HG02678 (cell line): ENCODE data around the gene MTHFR.
"Not testable (repeated sequence)": the region's sequence is repeated elsewhere in the genome, so short reads cannot be mapped to it uniquely, and the experiment has no call there.

Experiments used
- ATAC-seq: cut with Tn5 transposase; IDR thresholded peaks from one replicate; pipeline ENCODE4 v1.9.1; 2021; ENCODE audit warnings: mild to moderate bottlenecking, moderate library complexity; ENCODE audit not compliant: unreplicated experiment

Gene MTHFR

GRCh38 chr1:11833900-11834299, 28.1 kb upstream of the MTHFR start:
- no peak for ATAC-seq

GRCh38 chr1:11833497-11833896, 27.7 kb upstream of the MTHFR start:
- no peak for ATAC-seq

- ATAC-seq: no peak
Measured at GRCh38 chr1:11831945-11832725, 26.4 kb upstream of the MTHFR start.

- ATAC-seq: no peak
Measured at GRCh38 chr1:11828511-11828910, 22.7 kb upstream of the MTHFR start.

- ATAC-seq: no peak
Measured at GRCh38 chr1:11826946-11827345, 21.2 kb upstream of the MTHFR start.

GRCh38 chr1:11825131-11825530, 19.4 kb upstream of the MTHFR start:
- ATAC-seq: no peak

GRCh38 chr1:11823366-11824137, 17.8 kb upstream of the MTHFR start:
- ATAC-seq: no peak

GRCh38 chr1:11822091-11822490, 16.3 kb upstream of the MTHFR start:
- ATAC-seq: no peak

GRCh38 chr1:11817192-11817591, 11.4 kb upstream of the MTHFR start:
- no peak for ATAC-seq

GRCh38 chr1:11813021-11813420, 7.3 kb upstream of the MTHFR start:
- no peak for ATAC-seq

- ATAC-seq: no peak
Measured at GRCh38 chr1:11807133-11807532, 1.4 kb upstream of the MTHFR start.

- ATAC-seq: peak; percentile 44
Measured at GRCh38 chr1:11806307-11806936, 658 bp upstream of the MTHFR start.

- ATAC-seq: no peak
Measured at GRCh38 chr1:11804666-11805421, 920 bp downstream of the MTHFR start.

- ATAC-seq: not testable (repeated sequence)
Measured at GRCh38 chr1:11803924-11804665, 1.7 kb downstream of the MTHFR start.

- peak; percentile 23 for ATAC-seq
Measured at GRCh38 chr1:11802973-11803885, 2.5 kb downstream of the MTHFR start.

GRCh38 chr1:11802616-11802972, 3.2 kb downstream of the MTHFR start:
- no peak for ATAC-seq

GRCh38 chr1:11800756-11801433, 4.9 kb downstream of the MTHFR start:
- no peak for ATAC-seq

GRCh38 chr1:11800391-11800755, 5.4 kb downstream of the MTHFR start:
- no peak for ATAC-seq

GRCh38 chr1:11799896-11800295, 5.9 kb downstream of the MTHFR start:
- ATAC-seq: no peak
